HepG2 (cell line): ENCODE measurements around the gene POLR1H. TPM values are rescaled to one million over a fixed set of nuclear protein-coding genes. Genes with fewer than 3 reads are reported as not detected.

Experiments used
- AKNA ChIP-seq: sonication (generic); formaldehyde crosslinking; IDR thresholded peaks from 2 replicates; pipeline ENCODE4 v1.4.0; 2020; ENCODE audit warnings: missing genetic modification reagents, borderline replicate concordance
- HNRNPL ChIP-seq: fragments of 200-400 bp; formaldehyde crosslinking; IDR thresholded peaks from 2 replicates; pipeline ENCODE4 v1.6.1; 2017; ENCODE audit warnings: mild to moderate bottlenecking, low read depth, low read length
- KMT2B ChIP-seq: IDR thresholded peaks from 2 replicates; pipeline ENCODE4 v1.6.1; 2016; ENCODE audit warnings: missing genetic modification reagents, missing compliant biosample characterization
- MBNL3 ChIP-seq: fragments of 250-450 bp; sonication (Bioruptor Pico); conservative IDR thresholded peaks from 2 replicates; pipeline ENCODE4 v1.8.0; 2022; ENCODE audit warnings: mild to moderate bottlenecking, inconsistent platforms
- PHF21A ChIP-seq: sonication (generic); formaldehyde crosslinking; IDR thresholded peaks from 2 replicates; pipeline ENCODE4 v1.5.0; 2020; ENCODE audit warnings: mild to moderate bottlenecking, missing genetic modification reagents
- RBAK ChIP-seq: sonication (generic); formaldehyde crosslinking; IDR thresholded peaks from 2 replicates; pipeline ENCODE4 v1.5.1; 2020; ENCODE audit warnings: mild to moderate bottlenecking, missing genetic modification reagents
- RNF219 ChIP-seq: sonication (generic); formaldehyde crosslinking; IDR thresholded peaks from 2 replicates; pipeline ENCODE4 v1.5.0; 2020; ENCODE audit warnings: mild to moderate bottlenecking, missing genetic modification reagents
- TBX2 ChIP-seq: sonication (generic); formaldehyde crosslinking; IDR thresholded peaks from 2 replicates; pipeline ENCODE4 v1.5.0; 2020; ENCODE audit warnings: missing genetic modification reagents, mild to moderate bottlenecking, borderline replicate concordance
- ZBTB21 ChIP-seq: sonication (generic); formaldehyde crosslinking; IDR thresholded peaks from 2 replicates; pipeline ENCODE4 v1.4.0; 2020; ENCODE audit warnings: missing genetic modification reagents
- ZBTB46 ChIP-seq: sonication (generic); formaldehyde crosslinking; IDR thresholded peaks from 2 replicates; pipeline ENCODE4 v1.4.0; 2020; ENCODE audit warnings: mild to moderate bottlenecking, missing genetic modification reagents, borderline replicate concordance
- ZFP62 ChIP-seq: sonication (generic); formaldehyde crosslinking; IDR thresholded peaks from 2 replicates; pipeline ENCODE4 v1.4.0; 2020; ENCODE audit warnings: missing genetic modification reagents
- ZMYM2 ChIP-seq: sonication (generic); formaldehyde crosslinking; IDR thresholded peaks from 2 replicates; pipeline ENCODE4 v1.8.0; 2022; ENCODE audit warnings: mild to moderate bottlenecking, missing genetic modification reagents
- ZNF235 ChIP-seq: sonication (generic); formaldehyde crosslinking; IDR thresholded peaks from 2 replicates; pipeline ENCODE4 v1.8.1; 2023; ENCODE audit warnings: mild to moderate bottlenecking, missing genetic modification reagents, borderline replicate concordance
- ZNF24 ChIP-seq: fragments of 450-650 bp; IDR thresholded peaks from 2 replicates; pipeline ENCODE4 v1.6.1; 2017; ENCODE audit warnings: antibody characterized with exemption, mild to moderate bottlenecking
- ZNF367 ChIP-seq: sonication (generic); formaldehyde crosslinking; IDR thresholded peaks from 2 replicates; pipeline ENCODE4 v1.4.0; 2020; ENCODE audit warnings: missing genetic modification reagents, borderline replicate concordance
- ZNF713 ChIP-seq: sonication (generic); formaldehyde crosslinking; IDR thresholded peaks from 2 replicates; pipeline ENCODE4 v1.4.0; 2020; ENCODE audit warnings: mild to moderate bottlenecking, missing genetic modification reagents
- ZNF766 ChIP-seq: sonication (generic); formaldehyde crosslinking; IDR thresholded peaks from 2 replicates; pipeline ENCODE4 v1.5.0; 2020; ENCODE audit warnings: missing genetic modification reagents, borderline replicate concordance
- ZNF782 ChIP-seq: sonication (generic); formaldehyde crosslinking; IDR thresholded peaks from 2 replicates; pipeline ENCODE4 v1.4.0; 2020; ENCODE audit warnings: missing genetic modification reagents, mild to moderate bottlenecking, borderline replicate concordance
- ZNF790 ChIP-seq: sonication (generic); formaldehyde crosslinking; IDR thresholded peaks from 2 replicates; pipeline ENCODE4 v1.8.0; 2022; ENCODE audit warnings: missing genetic modification reagents, mild to moderate bottlenecking, borderline replicate concordance
- polyA plus RNA-seq, 8 experiments: library from polyadenylated mRNA; depleted of rRNA in 3 of 8; stranded (reverse) in 7 of 8; unstranded in 1 of 8; fragments of >200 nt; fragmentation: Illumina TruSeq in 4 of 8; extraction: Trizol in 4 of 8; gene quantifications; 2 replicates each; pipeline versions ENCODE4 v1.2.1 to v1.2.3, GENCODE V29; 2011 to 2016; ENCODE audit warnings: low read depth in 4 of 8, missing spikeins in 1 of 8, mixed read lengths in 1 of 8; ENCODE audit not compliant: insufficient read depth in 1 of 8
- total RNA-seq, 5 experiments: library from RNA; depleted of rRNA; stranded (reverse); fragments of >200 nt; fragmentation: Illumina TruSeq; extraction: Trizol; gene quantifications; 2 replicates each; pipeline ENCODE4 v1.2.3, GENCODE V29; 2016; ENCODE audit warnings: low read depth in 1 of 5

The POLR1H gene
- total and polyA plus RNA-seq, 2 of the 13 experiments (the other 11 are each of a cell fraction or from before 2014, with no cell fraction given): 61.4 to 79.8 TPM

GRCh38 chr6:30075094-30075789 is 14.2 kb downstream of the POLR1H start, which contains the start of gene RNF39 (continued):
- peak; percentile 73; the same call in 1 of the 2 replicates for TF ChIP-seq AKNA
- TF ChIP-seq RBAK (CRISPR knock-in tag): peak; percentile 65; the same call in 1 of the 2 replicates
- no peak for TF ChIP-seq ZMYM2
- no peak for TF ChIP-seq PHF21A
- TF ChIP-seq MBNL3 (CRISPR knock-in tag): no peak
- TF ChIP-seq TBX2 (CRISPR knock-in tag): peak; percentile 35; the same call in 1 of the 2 replicates
- 0 out of 2 replicates have a peak, but pooled peaks have one; percentile 28 for TF ChIP-seq ZNF766 (CRISPR knock-in tag)
- no peak for TF ChIP-seq ZBTB21 (CRISPR knock-in tag)
- TF ChIP-seq KMT2B (CRISPR knock-in tag): no peak
- TF ChIP-seq ZNF713 (CRISPR knock-in tag): 0 out of 2 replicates have a peak, but pooled peaks have one; percentile 33
- 0 out of 2 replicates have a peak, but pooled peaks have one; percentile 62 for TF ChIP-seq ZBTB46 (CRISPR knock-in tag)
- TF ChIP-seq ZFP62: 0 out of 2 replicates have a peak, but pooled peaks have one; percentile 15
- no peak for TF ChIP-seq HNRNPL
- TF ChIP-seq ZNF790 (CRISPR knock-in tag): 0 out of 2 replicates have a peak, but pooled peaks have one; percentile 71
- TF ChIP-seq ZNF782 (CRISPR knock-in tag): no peak
- TF ChIP-seq ZNF367 (CRISPR knock-in tag): no peak
- no peak for TF ChIP-seq RNF219 (CRISPR knock-in tag)
- TF ChIP-seq ZNF235 (CRISPR knock-in tag): peak; percentile 41; the same call in 1 of the 2 replicates
- TF ChIP-seq ZNF24: no peak
